Trophoblast cell (in vitro differentiated cells and primary cell): ENCODE results near the gene RHOBTB3.
A peak's percentile ranks its signal among the peaks of the same experiment; 100 is the strongest.

Experiments used
- DNase-seq, 2 donors: peaks; one replicate each; pipeline ENCODE4 v3.0.0-alpha.2; 2016
- H2AFZ ChIP-seq: 2 replicates; pipeline ENCODE4 v1.6.1; 2013; ENCODE audit warnings: low read length, moderate library complexity, mild to moderate bottlenecking; ENCODE audit not compliant: insufficient read depth, poor library complexity
- H2AK5ac ChIP-seq: 2 replicates; pipeline ENCODE4 v1.6.1; 2013; ENCODE audit warnings: mild to moderate bottlenecking, low read length
- H2BK120ac ChIP-seq: 2 replicates; pipeline ENCODE4 v1.6.1; 2013; ENCODE audit warnings: low read length, mild to moderate bottlenecking, moderate library complexity; ENCODE audit not compliant: insufficient read depth, poor library complexity
- H2BK12ac ChIP-seq: 2 replicates; pipeline ENCODE4 v1.6.1; 2013; ENCODE audit warnings: mild to moderate bottlenecking, low read length, moderate library complexity
- H2BK5ac ChIP-seq: 2 replicates; pipeline ENCODE4 v1.6.1; 2013; ENCODE audit warnings: low read length, low read depth, moderate library complexity, mild to moderate bottlenecking; ENCODE audit not compliant: poor library complexity
- H3K14ac ChIP-seq: 2 replicates; pipeline ENCODE4 v1.6.1; 2013; ENCODE audit warnings: mild to moderate bottlenecking, low read length
- H3K18ac ChIP-seq: 2 replicates; pipeline ENCODE4 v1.6.1; 2013; ENCODE audit warnings: mild to moderate bottlenecking, low read length
- H3K23ac ChIP-seq: 2 replicates; pipeline ENCODE4 v1.6.1; 2013; ENCODE audit warnings: low read length
- H3K27ac ChIP-seq: 2 replicates; pipeline ENCODE4 v1.5.1; 2013; ENCODE audit warnings: low read depth, mild to moderate bottlenecking, inconsistent platforms, low read length, moderate library complexity
- H3K27me3 ChIP-seq: 2 replicates; pipeline ENCODE4 v1.6.1; 2013; ENCODE audit warnings: inconsistent platforms, mild to moderate bottlenecking, low read length, moderate library complexity; ENCODE audit not compliant: insufficient read depth
- H3K36me3 ChIP-seq, 2 experiments: 1 replicate in 1 of 2; 2 replicates in 1 of 2; pipeline ENCODE4 v1.6.1; 2013; ENCODE audit warnings: low read length in 2 of 2, mild to moderate bottlenecking in 2 of 2, moderate library complexity in 1 of 2; ENCODE audit not compliant: insufficient read depth in 2 of 2, control insufficient read depth in 1 of 2
- H3K4ac ChIP-seq: 2 replicates; pipeline ENCODE4 v1.6.1; 2013; ENCODE audit warnings: low read depth, mild to moderate bottlenecking, low read length, moderate library complexity
- H3K4me1 ChIP-seq, 2 experiments: 1 replicate in 1 of 2; 2 replicates in 1 of 2; pipeline ENCODE4 v1.6.1; 2013; ENCODE audit warnings: low read length in 2 of 2, mild to moderate bottlenecking in 2 of 2, moderate library complexity in 1 of 2; ENCODE audit not compliant: insufficient read depth in 2 of 2, control insufficient read depth in 1 of 2
- H3K4me2 ChIP-seq: 2 replicates; pipeline ENCODE4 v1.6.1; 2013; ENCODE audit warnings: inconsistent platforms, mild to moderate bottlenecking, low read length, moderate library complexity
- H3K4me3 ChIP-seq: 2 replicates; pipeline ENCODE4 v1.5.1; 2013; ENCODE audit warnings: mild to moderate bottlenecking, low read depth, low read length, inconsistent platforms
- H3K79me1 ChIP-seq: one replicate; pipeline ENCODE4 v1.6.1; 2013; ENCODE audit warnings: low read length
- H3K79me2 ChIP-seq: 2 replicates; pipeline ENCODE4 v1.6.1; 2013; ENCODE audit warnings: low read length, mild to moderate bottlenecking; ENCODE audit not compliant: control insufficient read depth, insufficient read depth, poor library complexity
- H3K9ac ChIP-seq: 2 replicates; pipeline ENCODE4 v1.6.1; 2013; ENCODE audit warnings: mild to moderate bottlenecking, low read length
- H3K9me3 ChIP-seq: 2 replicates; pipeline ENCODE4 v1.6.1; 2013; ENCODE audit warnings: low read depth, mild to moderate bottlenecking, control low read depth, inconsistent platforms, low read length; ENCODE audit not compliant: insufficient read depth
- H4K12ac ChIP-seq: 2 replicates; pipeline ENCODE4 v1.6.1; 2013; ENCODE audit warnings: low read depth, mild to moderate bottlenecking, low read length, moderate library complexity
- H4K8ac ChIP-seq: 2 replicates; pipeline ENCODE4 v1.6.1; 2013; ENCODE audit warnings: low read depth, mild to moderate bottlenecking, low read length, moderate library complexity
- H4K91ac ChIP-seq: one replicate; pipeline ENCODE4 v1.6.1; 2013; ENCODE audit warnings: low read depth, mild to moderate bottlenecking, low read length, moderate library complexity
- WGBS: extraction: QIAGEN DNeasy Blood & Tissue Kit; methylation state at CpG from one replicate; pipeline ENCODE4 v1.1.7; 2013; ENCODE audit warnings: missing lambda C conversion rate; ENCODE audit not compliant: insufficient read length, insufficient coverage; ENCODE audit errors: extremely low coverage; 5-methylcytosine and 5-hydroxymethylcytosine counted together

The RHOBTB3 gene

DNA sequence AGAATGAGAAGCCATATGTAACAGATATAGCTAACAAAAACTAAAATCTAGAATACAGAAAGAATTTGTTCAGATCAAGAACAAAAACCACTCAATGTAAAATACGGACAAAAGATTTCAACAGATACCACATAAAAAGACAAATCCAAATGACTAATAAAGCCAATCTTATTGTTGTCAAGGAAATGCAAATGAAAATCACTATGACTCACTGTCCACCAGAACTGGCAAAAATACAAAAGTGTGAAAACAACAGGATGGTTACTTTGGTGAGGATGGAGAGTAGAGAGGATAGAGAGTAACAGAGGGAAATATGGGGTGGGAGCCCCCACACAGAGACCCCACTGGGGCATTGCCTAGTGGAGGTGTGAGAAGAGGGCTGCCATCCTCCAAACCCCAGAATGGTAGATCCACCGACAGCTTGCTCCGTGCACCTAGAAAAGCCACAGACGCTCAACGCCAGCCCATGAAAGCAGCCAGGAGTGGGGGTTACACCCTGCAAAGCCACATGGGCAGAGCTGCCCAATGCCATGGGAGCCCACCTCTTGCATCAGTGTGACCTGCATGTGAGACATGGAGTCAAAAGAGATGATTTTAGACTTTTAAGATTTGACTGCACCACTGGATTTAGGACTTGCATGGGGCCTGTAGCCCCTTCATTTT, 15.2 kb upstream of the RHOBTB3 start:
- H3K36me3 ChIP-seq, result peaks cover 0 to 3% of the 10 kb centered on the region in 2 experiments
- H3K27me3 ChIP-seq, result no peaks in the 10 kb centered on the region
- no peak overlapping the region for H3K9ac ChIP-seq
- no peaks in the 10 kb centered on the region for H3K9me3 ChIP-seq
- peak overlapping the region; percentile 56 for H3K14ac ChIP-seq
- H3K79me2 ChIP-seq, result peaks cover 5% of the 10 kb centered on the region
- H4K12ac ChIP-seq, result no peak overlapping the region
- H4K91ac ChIP-seq, result peak overlapping the region; percentile 56
- H2AK5ac ChIP-seq, result peak overlapping the region; percentile 60
- H2BK5ac ChIP-seq, result peak overlapping the region; percentile 91
- peak overlapping the region; percentile 16 for H3K4ac ChIP-seq
- no peak overlapping the region for H3K23ac ChIP-seq
- peak in 1 of 2 donors; percentile 31 for DNase-seq
- H3K18ac ChIP-seq, result peak overlapping the region; percentile 64
- peak overlapping the region; percentile 80 for H2BK120ac ChIP-seq
- H3K4me2 ChIP-seq, result no peak overlapping the region
- peaks cover 11 to 24% of the 10 kb centered on the region in 2 experiments for H3K4me1 ChIP-seq
- no peak overlapping the region for H3K4me3 ChIP-seq
- peak overlapping the region; percentile 21 for H4K8ac ChIP-seq
- no peak overlapping the region for H3K27ac ChIP-seq
- peak overlapping the region; percentile 96 for H2BK12ac ChIP-seq
- H2AFZ ChIP-seq, result no peak overlapping the region
- WGBS, result no CpG with 5 or more reads among the region's 5 CpGs
- peaks cover 29% of the 10 kb centered on the region for H3K79me1 ChIP-seq

DNA sequence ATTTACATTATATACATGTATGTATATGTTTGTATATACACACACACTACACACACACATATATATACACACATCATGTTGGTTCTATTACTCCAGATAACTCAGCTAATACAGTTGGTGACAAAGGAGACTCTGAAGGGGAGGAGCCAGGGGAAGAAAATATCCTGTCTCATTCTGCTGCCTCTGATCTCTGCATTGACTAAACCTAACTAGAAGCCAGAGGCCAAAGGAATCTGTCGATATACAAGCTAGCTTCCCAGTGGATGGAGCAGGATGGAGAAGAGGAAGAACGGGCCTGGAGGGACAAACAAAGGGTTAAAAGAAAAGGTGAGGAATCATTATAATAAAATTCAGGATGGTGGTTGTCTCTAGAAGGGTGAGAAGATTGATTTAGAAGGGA, 13.7 kb upstream of the RHOBTB3 start:
- Histone ChIP-seq H3K18ac (no peak overlapping the region), H3K4ac (no peak overlapping the region), H3K14ac (no peak overlapping the region), H4K12ac (no peak overlapping the region), H3K36me3 (peaks cover 0 to 3% of the 10 kb centered on the region in 2 experiments), H4K91ac (no peak overlapping the region), H3K23ac (no peak overlapping the region), H4K8ac (no peak overlapping the region), H3K9me3 (no peaks in the 10 kb centered on the region), H3K4me3 (no peak overlapping the region), H3K79me1 (peaks cover 18% of the 10 kb centered on the region), H2BK12ac (no peak overlapping the region), H3K4me1 (peaks cover 6 to 15% of the 10 kb centered on the region in 2 experiments), H3K4me2 (no peak overlapping the region), H3K27me3 (no peaks in the 10 kb centered on the region), H2BK120ac (no peak overlapping the region), H2AK5ac (no peak overlapping the region), H2BK5ac (no peak overlapping the region), H3K79me2 (peaks cover 5% of the 10 kb centered on the region), H3K27ac (peak overlapping the region; percentile 18), H2AFZ (no peak overlapping the region), H3K9ac (no peak overlapping the region)
- WGBS, result no CpG with 5 or more reads among the region's 2 CpGs
- no peak for DNase-seq

DNA sequence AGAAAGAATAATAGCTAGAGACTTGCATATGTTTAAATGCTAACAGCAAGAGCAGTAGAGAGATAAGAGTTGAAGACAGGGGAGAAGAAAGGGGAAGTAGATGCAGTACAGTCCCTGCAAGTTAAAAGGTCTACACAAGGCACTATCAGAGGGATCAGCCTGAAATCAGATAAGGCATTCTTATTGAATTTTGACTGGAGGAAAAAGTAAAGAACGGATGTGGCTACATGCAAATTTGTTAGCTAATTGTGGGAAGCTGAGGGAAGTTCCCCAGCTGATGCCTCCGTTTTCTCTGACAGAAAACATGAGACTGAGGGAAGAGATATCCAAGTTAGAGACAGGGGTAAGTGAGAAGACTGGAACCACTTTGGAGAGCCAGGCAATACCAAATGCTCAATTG, 12.9 kb upstream of the RHOBTB3 start:
- H3K4me3 ChIP-seq, result no peak overlapping the region
- H3K79me2 ChIP-seq, result peaks cover 5% of the 10 kb centered on the region
- no peak overlapping the region for H3K9ac ChIP-seq
- no peak overlapping the region for H2AK5ac ChIP-seq
- H3K27ac ChIP-seq, result peak overlapping the region; percentile 40
- no CpG with 5 or more reads among the region's 2 CpGs for WGBS
- no peaks in the 10 kb centered on the region for H3K9me3 ChIP-seq
- H2BK5ac ChIP-seq, result no peak overlapping the region
- no peak overlapping the region for H3K23ac ChIP-seq
- no peaks in the 10 kb centered on the region for H3K27me3 ChIP-seq
- no peak overlapping the region for H3K14ac ChIP-seq
- no peak overlapping the region for H2BK120ac ChIP-seq
- no peak overlapping the region for H2AFZ ChIP-seq
- H4K8ac ChIP-seq, result no peak overlapping the region
- H3K36me3 ChIP-seq, result peaks cover 0 to 3% of the 10 kb centered on the region in 2 experiments
- H4K91ac ChIP-seq, result no peak overlapping the region
- H3K4me1 ChIP-seq, result peaks cover 6 to 15% of the 10 kb centered on the region in 2 experiments
- no peak overlapping the region for H3K4ac ChIP-seq
- H3K18ac ChIP-seq, result no peak overlapping the region
- peaks cover 18% of the 10 kb centered on the region for H3K79me1 ChIP-seq
- DNase-seq, result peak in 1 of 2 donors; percentile 56
- no peak overlapping the region for H2BK12ac ChIP-seq
- peak overlapping the region; percentile 49 for H3K4me2 ChIP-seq
- H4K12ac ChIP-seq, result no peak overlapping the region

DNA sequence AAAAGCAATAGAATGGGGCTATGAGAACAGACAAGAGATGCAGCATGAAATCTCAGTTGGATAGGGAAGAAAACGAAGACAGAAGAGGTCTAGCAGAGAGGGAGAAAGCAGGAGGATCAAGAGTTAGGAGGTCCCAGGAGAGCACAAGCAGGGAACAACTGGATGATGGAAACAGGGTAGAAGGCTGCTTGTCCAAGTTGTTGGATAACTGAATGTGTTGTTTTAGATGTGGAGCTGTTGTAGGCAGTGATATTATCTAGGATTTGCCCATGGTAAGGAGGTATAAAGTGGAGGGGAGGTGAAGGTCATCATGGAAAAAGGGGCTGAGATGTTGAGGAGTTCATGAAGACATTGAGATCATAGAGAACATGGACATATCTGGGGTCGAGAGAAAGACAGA, 12.4 kb upstream of the RHOBTB3 start:
- Histone ChIP-seq H3K4ac (peak overlapping the region; percentile 15), H2BK120ac (peak overlapping the region; percentile 54), H2AK5ac (no peak overlapping the region), H3K14ac (peak overlapping the region; percentile 38), H2BK5ac (peak overlapping the region; percentile 17), H4K91ac (no peak overlapping the region), H4K12ac (no peak overlapping the region), H3K27me3 (no peaks in the 10 kb centered on the region), H3K4me2 (peak overlapping the region; percentile 49), H3K9ac (no peak overlapping the region), H4K8ac (peak overlapping the region; percentile 5), H3K23ac (no peak overlapping the region), H2AFZ (no peak overlapping the region), H3K18ac (no peak overlapping the region), H3K9me3 (no peaks in the 10 kb centered on the region), H3K79me1 (peaks cover 18% of the 10 kb centered on the region), H3K4me3 (no peak overlapping the region), H3K4me1 (peaks cover 6 to 18% of the 10 kb centered on the region in 2 experiments), H3K36me3 (peaks cover 3% of the 10 kb centered on the region in 2 experiments), H3K79me2 (peaks cover 5% of the 10 kb centered on the region), H3K27ac (peak overlapping the region; percentile 40), H2BK12ac (peak overlapping the region; percentile 68)
- DNase-seq, result no peak
- WGBS, result no CpG with 5 or more reads among the region's 2 CpGs
